Progenitor cell of endocrine pancreas (in vitro differentiated cells): ENCODE data around the gene EXOC3L1. TPM values are rescaled to one million over a fixed set of nuclear protein-coding genes. Genes with fewer than 3 reads are reported as not detected.

Experiments used
- DNase-seq: peaks from one replicate; pipeline ENCODE4 v3.0.0; 2021; ENCODE audit warnings: low spot score; ENCODE audit not compliant: unreplicated experiment
- H3K27ac Mint-ChIP-seq: 2 replicates; pipeline ENCODE4 v1.8.0; 2021; ENCODE audit warnings: mild to moderate bottlenecking, moderate library complexity, mixed read lengths
- H3K27me3 Mint-ChIP-seq: 2 replicates; pipeline ENCODE4 v1.8.0; 2021; ENCODE audit warnings: mixed read lengths
- H3K36me3 Mint-ChIP-seq: 2 replicates; pipeline ENCODE4 v1.8.0; 2022; ENCODE audit warnings: mixed read lengths; ENCODE audit not compliant: insufficient read depth
- H3K4me1 Mint-ChIP-seq: 2 replicates; pipeline ENCODE4 v1.8.0; 2021; ENCODE audit warnings: low read depth, mixed read lengths
- H3K4me3 Mint-ChIP-seq: 2 replicates; pipeline ENCODE4 v1.8.0; 2021; ENCODE audit warnings: low read depth, mild to moderate bottlenecking, moderate library complexity, mixed read lengths
- H3K9me3 Mint-ChIP-seq: 2 replicates; pipeline ENCODE4 v1.8.0; 2021; ENCODE audit warnings: low read depth, mixed read lengths
- microRNA-seq: library from miRNA; unstranded; fragments of <30 nt; microRNA quantifications from one replicate; pipeline ENCODE4 v1.1.0, GENCODE V29; 2020; ENCODE audit warnings: borderline number of aligned reads; ENCODE audit not compliant: unreplicated experiment
- total RNA-seq: library from RNA; stranded (reverse); gene quantifications from 2 replicates; pipeline ENCODE4 v1.2.1, GENCODE V29; 2021
- TF ChIP-seq, protein P1 (sequence below): fragments of 200-600 bp; sonication (generic); IDR thresholded peaks from one replicate; pipeline ENCODE4 v1.5.0; 2021; ENCODE audit warnings: antibody characterized with exemption, mild to moderate bottlenecking; ENCODE audit not compliant: unreplicated experiment

EXOC3L1 gene
- total RNA-seq, 1 donor from 2014 or later = not detected

DNA sequence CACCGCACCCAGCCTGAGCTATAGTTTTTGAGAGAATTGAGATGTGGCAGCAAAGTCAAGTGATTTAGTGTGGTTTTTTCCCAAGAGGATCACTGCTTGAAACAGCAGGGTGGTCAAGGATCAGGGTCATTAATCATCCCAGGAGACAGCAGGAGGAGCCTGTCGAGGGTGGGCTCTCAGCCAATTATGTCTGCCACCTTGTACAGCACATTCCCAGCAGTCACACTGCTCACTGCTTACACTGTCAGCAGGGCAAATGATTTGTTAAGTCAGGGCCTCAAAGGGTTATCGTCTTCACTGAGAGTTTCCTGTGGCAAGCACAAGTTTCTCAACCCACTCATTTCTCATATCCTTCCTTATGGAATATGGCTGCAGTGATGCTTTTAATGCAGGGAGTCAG is 52.3 kb downstream of the EXOC3L1 start:
- Mint-ChIP-seq H3K27ac (no peak overlapping the region), H3K27me3 (no peaks in the 10 kb centered on the region), H3K36me3 (peaks cover 17% of the 10 kb centered on the region), H3K9me3 (no peaks in the 10 kb centered on the region), H3K4me3 (no peak overlapping the region), H3K4me1 (no peaks in the 10 kb centered on the region)
- DNase-seq = no peak
- TF ChIP-seq, protein P1, sequence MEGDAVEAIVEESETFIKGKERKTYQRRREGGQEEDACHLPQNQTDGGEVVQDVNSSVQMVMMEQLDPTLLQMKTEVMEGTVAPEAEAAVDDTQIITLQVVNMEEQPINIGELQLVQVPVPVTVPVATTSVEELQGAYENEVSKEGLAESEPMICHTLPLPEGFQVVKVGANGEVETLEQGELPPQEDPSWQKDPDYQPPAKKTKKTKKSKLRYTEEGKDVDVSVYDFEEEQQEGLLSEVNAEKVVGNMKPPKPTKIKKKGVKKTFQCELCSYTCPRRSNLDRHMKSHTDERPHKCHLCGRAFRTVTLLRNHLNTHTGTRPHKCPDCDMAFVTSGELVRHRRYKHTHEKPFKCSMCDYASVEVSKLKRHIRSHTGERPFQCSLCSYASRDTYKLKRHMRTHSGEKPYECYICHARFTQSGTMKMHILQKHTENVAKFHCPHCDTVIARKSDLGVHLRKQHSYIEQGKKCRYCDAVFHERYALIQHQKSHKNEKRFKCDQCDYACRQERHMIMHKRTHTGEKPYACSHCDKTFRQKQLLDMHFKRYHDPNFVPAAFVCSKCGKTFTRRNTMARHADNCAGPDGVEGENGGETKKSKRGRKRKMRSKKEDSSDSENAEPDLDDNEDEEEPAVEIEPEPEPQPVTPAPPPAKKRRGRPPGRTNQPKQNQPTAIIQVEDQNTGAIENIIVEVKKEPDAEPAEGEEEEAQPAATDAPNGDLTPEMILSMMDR = no peak

Small RNA genes lying within 50 kb of the gene (microRNA-seq; reads per million reads assigned to microRNA genes)
- 115 reads per million, percentile 56 among the genes with 10 or more reads in this experiment for gene MIR328

Other genes with a start within 250 kb of the EXOC3L1 start
- gene CES3, start 228.9 kb downstream of the EXOC3L1 start, total RNA-seq = 2.7 and 4.8 TPM in 2 replicates
- gene CES4A, start 201.5 kb downstream of the EXOC3L1 start, total RNA-seq = 4.6 and 5.2 TPM in 2 replicates
- 86.6 and 87.3 TPM in 2 replicates for gene CBFB, start 161.0 kb downstream of the EXOC3L1 start, total RNA-seq
- gene PHAF1, start 80.2 kb downstream of the EXOC3L1 start, total RNA-seq = 20.4 and 21.0 TPM in 2 replicates
- 5.1 TPM in 2 replicates for gene B3GNT9, start 39.1 kb downstream of the EXOC3L1 start, total RNA-seq
- gene TRADD, start 30.2 kb downstream of the EXOC3L1 start, total RNA-seq = 5.6 and 6.6 TPM in 2 replicates
- gene FBXL8, start 30.2 kb downstream of the EXOC3L1 start, total RNA-seq = 1.7 and 2.1 TPM in 2 replicates
- 2.2 and 6.8 TPM in 2 replicates for gene HSF4, start 25.4 kb downstream of the EXOC3L1 start, total RNA-seq
- gene NOL3, start 19.6 kb downstream of the EXOC3L1 start, total RNA-seq = 9.4 and 12.7 TPM in 2 replicates
- 137 and 145 TPM in 2 replicates for gene MATCAP1, start 6.2 kb downstream of the EXOC3L1 start, total RNA-seq
- 82.1 and 82.8 TPM in 2 replicates for gene E2F4, start 2.0 kb upstream of the EXOC3L1 start, total RNA-seq
- gene ELMO3, start 9.0 kb upstream of the EXOC3L1 start, total RNA-seq = 5.4 and 5.5 TPM in 2 replicates
- 33.4 and 36.3 TPM in 2 replicates for gene TMEM208, start 37.0 kb upstream of the EXOC3L1 start, total RNA-seq
- gene FHOD1, start 57.3 kb upstream of the EXOC3L1 start, total RNA-seq = 28.2 and 30.2 TPM in 2 replicates
- gene SLC9A5, start 58.8 kb upstream of the EXOC3L1 start, total RNA-seq = 3.4 and 3.9 TPM in 2 replicates
- gene PLEKHG4, start 89.4 kb upstream of the EXOC3L1 start, total RNA-seq = 3.3 and 3.8 TPM in 2 replicates
- gene KCTD19, start 136.6 kb upstream of the EXOC3L1 start, total RNA-seq = 0.14 and 1.4 TPM in 2 replicates
- gene LRRC36, start 136.7 kb upstream of the EXOC3L1 start, total RNA-seq = 1.6 and 2.3 TPM in 2 replicates
- 17.5 and 26.8 TPM in 2 replicates for gene TPPP3, start 203.4 kb upstream of the EXOC3L1 start, total RNA-seq
- gene ZDHHC1, start 226.3 kb upstream of the EXOC3L1 start, total RNA-seq = 16.5 and 17.0 TPM in 2 replicates
- 38.7 and 44.5 TPM in 2 replicates for gene HSD11B2, start 241.0 kb upstream of the EXOC3L1 start, total RNA-seq